ENCODE data around the gene RAB8B. TPM values are rescaled to one million over a fixed set of nuclear protein-coding genes. Genes with fewer than 3 reads are reported as not detected.

RAB8B gene
- total and polyA plus RNA-seq, 2 of the 13 experiments (the other 11 are each of a cell fraction or from before 2014, with no cell fraction given), result 6.8 to 14.2 TPM

DNA sequence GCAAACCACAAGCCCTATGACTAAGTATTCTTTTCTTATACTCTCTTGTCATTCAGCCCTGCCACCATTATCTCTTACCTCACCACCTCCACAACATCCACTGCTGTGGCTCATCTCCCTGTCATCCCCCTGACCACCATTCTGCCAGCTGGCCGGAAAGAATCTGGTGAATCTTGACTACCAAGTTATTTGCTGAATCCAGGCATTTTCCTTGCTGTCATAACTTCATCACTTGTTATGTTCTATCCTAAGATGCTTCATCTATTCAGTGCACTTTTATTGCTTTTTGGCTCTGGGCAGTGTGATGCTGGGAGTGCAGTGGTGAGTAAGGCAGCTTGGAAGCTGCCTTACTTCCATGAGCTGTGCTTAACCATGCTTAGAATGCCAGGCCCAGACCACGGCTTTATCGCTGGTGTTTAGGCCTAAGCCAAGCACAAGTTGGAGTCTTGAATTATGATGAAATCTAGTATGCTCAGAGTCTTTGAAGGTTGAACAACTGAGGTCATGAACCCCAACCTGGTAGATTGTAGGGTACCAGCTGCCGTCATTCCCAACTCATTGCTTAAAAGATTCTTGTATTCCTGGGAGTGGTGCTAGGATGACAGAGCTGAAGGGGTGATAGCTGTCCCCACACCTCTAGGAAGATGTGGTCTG, 61.0 kb downstream of the RAB8B start:
- intact Hi-C loops (cut with micrococcal nuclease; ENCODE audit: unreplicated experiment) (no loop called here), in situ Hi-C loops (cut with HindIII; ENCODE audit: extremely low pct_ligation_motif_present, low pct_unique_long_range_greater_than_20kb) (no loop called here)
- peaks cover 10% of the 10 kb centered on the region for H3K4me1 ChIP-seq (ENCODE audit: insufficient read depth, low read length)
- no TSS peak for BruUV-seq (replicated peaks)
- DNase-seq (ENCODE audit: low spot score) (no peak), ATAC-seq (no peak), FAIRE-seq (no peak)
- no peak overlapping the region for H3K4me2 ChIP-seq (ENCODE audit: low read depth, low read length)
- no peak overlapping the region for H3K4me3 ChIP-seq (replicated peaks in 1 of 3; ENCODE audit: insufficient read depth in 1 of 3, low read depth in 2 of 3, low read length in 3 of 3)
- H3K9me3 ChIP-seq (ENCODE audit: low read length), result no peaks in the 10 kb centered on the region
- no peak overlapping the region for H3K9ac ChIP-seq (ENCODE audit: insufficient read depth, low read depth, low read length)
- H4K20me1 ChIP-seq (ENCODE audit: insufficient read depth, low read length), result no peaks in the 10 kb centered on the region
- 96% methylated on average over 4 of the region's 4 CpGs for WGBS (ENCODE audit: low lambda C conversion rate)
- ChIA-PET CTCF (ENCODE audit: low intra/inter-chr PET ratio, low total read pairs) (no interaction called here), POLR2A (no interaction called here)
- H3K27me3 ChIP-seq (ENCODE audit: control insufficient read depth in 1 of 2, insufficient read depth in 2 of 2, low read length in 2 of 2), result no peaks in the 10 kb centered on the region
- H2AFZ ChIP-seq (ENCODE audit: low read length), result no peak overlapping the region
- H3K27ac ChIP-seq (ENCODE audit: extremely low read length, insufficient read depth, low read length), result no peak overlapping the region
- TF ChIP-seq ZBTB20 (CRISPR knock-in tag; IDR thresholded peaks at IDR 0.05; ENCODE audit: borderline replicate concordance, low read depth) (no peak), ZNF761 (CRISPR knock-in tag; conservative IDR thresholded peaks at IDR 0.05) (no peak), KAT7 (CRISPR knock-in tag; IDR thresholded peaks at IDR 0.05; ENCODE audit: borderline replicate concordance) (no peak), ZNF207 (IDR thresholded peaks at IDR 0.05; ENCODE audit: borderline replicate concordance) (no peak), CBX2 (IDR thresholded peaks at IDR 0.05; ENCODE audit: low read depth, low read length) (no peak), CBX2 (CRISPR knock-in tag; IDR thresholded peaks at IDR 0.05; ENCODE audit: low read depth) (no peak), RFX5 (IDR thresholded peaks at IDR 0.05; ENCODE audit: low read depth, low read length) (no peak), NFRKB (IDR thresholded peaks at IDR 0.05) (no peak), REPIN1 (CRISPR knock-in tag; IDR thresholded peaks at IDR 0.05; ENCODE audit: borderline replicate concordance, low read depth) (no peak), ARNT2 (CRISPR knock-in tag; IDR thresholded peaks at IDR 0.05; ENCODE audit: low read depth) (no peak)
- TF ChIP-seq, protein P1, sequence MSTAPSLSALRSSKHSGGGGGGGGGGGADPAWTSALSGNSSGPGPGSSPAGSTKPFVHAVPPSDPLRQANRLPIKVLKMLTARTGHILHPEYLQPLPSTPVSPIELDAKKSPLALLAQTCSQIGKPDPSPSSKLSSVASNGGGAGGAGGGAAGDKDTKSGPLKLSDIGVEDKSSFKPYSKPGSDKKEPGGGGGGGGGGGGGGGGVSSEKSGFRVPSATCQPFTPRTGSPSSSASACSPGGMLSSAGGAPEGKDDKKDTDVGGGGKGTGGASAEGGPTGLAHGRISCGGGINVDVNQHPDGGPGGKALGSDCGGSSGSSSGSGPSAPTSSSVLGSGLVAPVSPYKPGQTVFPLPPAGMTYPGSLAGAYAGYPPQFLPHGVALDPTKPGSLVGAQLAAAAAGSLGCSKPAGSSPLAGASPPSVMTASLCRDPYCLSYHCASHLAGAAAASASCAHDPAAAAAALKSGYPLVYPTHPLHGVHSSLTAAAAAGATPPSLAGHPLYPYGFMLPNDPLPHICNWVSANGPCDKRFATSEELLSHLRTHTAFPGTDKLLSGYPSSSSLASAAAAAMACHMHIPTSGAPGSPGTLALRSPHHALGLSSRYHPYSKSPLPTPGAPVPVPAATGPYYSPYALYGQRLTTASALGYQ (CRISPR knock-in tag; IDR thresholded peaks at IDR 0.05), result no peak
- TF ChIP-seq, protein P2, sequence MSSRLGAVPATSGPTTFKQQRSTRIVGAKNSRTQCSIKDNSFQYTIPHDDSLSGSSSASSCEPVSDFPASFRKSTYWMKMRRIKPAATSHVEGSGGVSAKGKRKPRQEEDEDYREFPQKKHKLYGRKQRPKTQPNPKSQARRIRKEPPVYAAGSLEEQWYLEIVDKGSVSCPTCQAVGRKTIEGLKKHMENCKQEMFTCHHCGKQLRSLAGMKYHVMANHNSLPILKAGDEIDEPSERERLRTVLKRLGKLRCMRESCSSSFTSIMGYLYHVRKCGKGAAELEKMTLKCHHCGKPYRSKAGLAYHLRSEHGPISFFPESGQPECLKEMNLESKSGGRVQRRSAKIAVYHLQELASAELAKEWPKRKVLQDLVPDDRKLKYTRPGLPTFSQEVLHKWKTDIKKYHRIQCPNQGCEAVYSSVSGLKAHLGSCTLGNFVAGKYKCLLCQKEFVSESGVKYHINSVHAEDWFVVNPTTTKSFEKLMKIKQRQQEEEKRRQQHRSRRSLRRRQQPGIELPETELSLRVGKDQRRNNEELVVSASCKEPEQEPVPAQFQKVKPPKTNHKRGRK (CRISPR knock-in tag; IDR thresholded peaks at IDR 0.05), result no peak
- TF ChIP-seq, protein P3, sequence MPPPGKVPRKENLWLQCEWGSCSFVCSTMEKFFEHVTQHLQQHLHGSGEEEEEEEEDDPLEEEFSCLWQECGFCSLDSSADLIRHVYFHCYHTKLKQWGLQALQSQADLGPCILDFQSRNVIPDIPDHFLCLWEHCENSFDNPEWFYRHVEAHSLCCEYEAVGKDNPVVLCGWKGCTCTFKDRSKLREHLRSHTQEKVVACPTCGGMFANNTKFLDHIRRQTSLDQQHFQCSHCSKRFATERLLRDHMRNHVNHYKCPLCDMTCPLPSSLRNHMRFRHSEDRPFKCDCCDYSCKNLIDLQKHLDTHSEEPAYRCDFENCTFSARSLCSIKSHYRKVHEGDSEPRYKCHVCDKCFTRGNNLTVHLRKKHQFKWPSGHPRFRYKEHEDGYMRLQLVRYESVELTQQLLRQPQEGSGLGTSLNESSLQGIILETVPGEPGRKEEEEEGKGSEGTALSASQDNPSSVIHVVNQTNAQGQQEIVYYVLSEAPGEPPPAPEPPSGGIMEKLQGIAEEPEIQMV (CRISPR knock-in tag; IDR thresholded peaks at IDR 0.05; ENCODE audit: low read depth), result no peak
- TF ChIP-seq, protein P4, sequence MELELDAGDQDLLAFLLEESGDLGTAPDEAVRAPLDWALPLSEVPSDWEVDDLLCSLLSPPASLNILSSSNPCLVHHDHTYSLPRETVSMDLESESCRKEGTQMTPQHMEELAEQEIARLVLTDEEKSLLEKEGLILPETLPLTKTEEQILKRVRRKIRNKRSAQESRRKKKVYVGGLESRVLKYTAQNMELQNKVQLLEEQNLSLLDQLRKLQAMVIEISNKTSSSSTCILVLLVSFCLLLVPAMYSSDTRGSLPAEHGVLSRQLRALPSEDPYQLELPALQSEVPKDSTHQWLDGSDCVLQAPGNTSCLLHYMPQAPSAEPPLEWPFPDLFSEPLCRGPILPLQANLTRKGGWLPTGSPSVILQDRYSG (CRISPR knock-in tag; IDR thresholded peaks at IDR 0.05), result no peak
- no peaks in the 10 kb centered on the region for H3K79me2 ChIP-seq (ENCODE audit: insufficient read depth, low read length)
- peaks cover 2 to 3% of the 10 kb centered on the region in 2 experiments; a peak in 1 of 5 replicates for H3K36me3 ChIP-seq (replicated peaks in 1 of 2; ENCODE audit: control insufficient read depth in 1 of 2, insufficient read depth in 2 of 2, low read length in 2 of 2)

Measured in HepG2 (cell line).